Mesendoderm (in vitro differentiated cells): Measurements from ENCODE around the gene SH3GL3.

Experiments
- DNase-seq: peaks from one replicate; pipeline ENCODE4 v3.0.0; 2013
- H2AK5ac ChIP-seq: 2 replicates; pipeline ENCODE4 v1.6.1; 2013; ENCODE audit warnings: low read length, inconsistent platforms
- H2BK120ac ChIP-seq: 2 replicates; pipeline ENCODE4 v1.6.1; 2013; ENCODE audit warnings: low read depth, mild to moderate bottlenecking, low read length, moderate library complexity, mixed read lengths
- H2BK15ac ChIP-seq: replicated peaks from 2 replicates; pipeline ENCODE4 v1.6.1; 2013; ENCODE audit warnings: low read depth, mild to moderate bottlenecking, moderate library complexity
- H2BK5ac ChIP-seq: 2 replicates; pipeline ENCODE4 v1.6.1; 2013; ENCODE audit warnings: low read length, inconsistent platforms
- H3K18ac ChIP-seq: 2 replicates; pipeline ENCODE4 v1.6.1; 2013; ENCODE audit warnings: mild to moderate bottlenecking, low read length, mixed read lengths
- H3K23ac ChIP-seq: one replicate; pipeline ENCODE4 v1.6.1; 2013; ENCODE audit warnings: low read length
- H3K27ac ChIP-seq: 2 replicates; pipeline ENCODE4 v1.5.1; 2013; ENCODE audit warnings: low read depth, mild to moderate bottlenecking, inconsistent platforms, low read length, moderate library complexity
- H3K27me3 ChIP-seq: 2 replicates; pipeline ENCODE4 v1.6.1; 2013; ENCODE audit warnings: low read length, control low read depth, mild to moderate bottlenecking, inconsistent platforms; ENCODE audit not compliant: insufficient read depth, poor library complexity
- H3K36me3 ChIP-seq: 2 replicates; pipeline ENCODE4 v1.6.1; 2013; ENCODE audit warnings: low read length, inconsistent platforms; ENCODE audit not compliant: control insufficient read depth, insufficient read depth
- H3K4ac ChIP-seq: one replicate; pipeline ENCODE4 v1.6.1; 2013; ENCODE audit warnings: low read depth, mild to moderate bottlenecking, low read length, moderate library complexity
- H3K4me1 ChIP-seq: 2 replicates; pipeline ENCODE4 v1.6.1; 2013; ENCODE audit warnings: low read depth, low read length, inconsistent platforms; ENCODE audit not compliant: control insufficient read depth
- H3K4me2 ChIP-seq: 2 replicates; pipeline ENCODE4 v1.6.1; 2013; ENCODE audit warnings: low read length
- H3K4me3 ChIP-seq: 2 replicates; pipeline ENCODE4 v1.5.1; 2013; ENCODE audit warnings: mild to moderate bottlenecking, low read length
- H3K56ac ChIP-seq: one replicate; pipeline ENCODE4 v1.6.1; 2013; ENCODE audit warnings: low read length
- H3K79me1 ChIP-seq: 2 replicates; pipeline ENCODE4 v1.6.1; 2013; ENCODE audit warnings: low read length, inconsistent platforms
- H3K79me2 ChIP-seq: 2 replicates; pipeline ENCODE4 v1.6.1; 2013; ENCODE audit warnings: mild to moderate bottlenecking, low read length; ENCODE audit not compliant: control insufficient read depth, insufficient read depth
- H3K9ac ChIP-seq: 2 replicates; pipeline ENCODE4 v1.6.1; 2013; ENCODE audit warnings: low read length, inconsistent platforms
- H4K5ac ChIP-seq: one replicate; pipeline ENCODE4 v1.6.1; 2013; ENCODE audit warnings: low read length
- H4K8ac ChIP-seq: one replicate; pipeline ENCODE4 v1.6.1; 2013; ENCODE audit warnings: low read depth, mild to moderate bottlenecking, control low read depth, low read length, moderate library complexity
- WGBS: extraction: QIAGEN DNeasy Blood & Tissue Kit; methylation state at CpG from one replicate; pipeline ENCODE4 v1.1.7; 2013; ENCODE audit warnings: low lambda C conversion rate, missing lambda C conversion rate; ENCODE audit not compliant: insufficient coverage; ENCODE audit errors: extremely low coverage; 5-methylcytosine and 5-hydroxymethylcytosine counted together

The SH3GL3 gene

DNA sequence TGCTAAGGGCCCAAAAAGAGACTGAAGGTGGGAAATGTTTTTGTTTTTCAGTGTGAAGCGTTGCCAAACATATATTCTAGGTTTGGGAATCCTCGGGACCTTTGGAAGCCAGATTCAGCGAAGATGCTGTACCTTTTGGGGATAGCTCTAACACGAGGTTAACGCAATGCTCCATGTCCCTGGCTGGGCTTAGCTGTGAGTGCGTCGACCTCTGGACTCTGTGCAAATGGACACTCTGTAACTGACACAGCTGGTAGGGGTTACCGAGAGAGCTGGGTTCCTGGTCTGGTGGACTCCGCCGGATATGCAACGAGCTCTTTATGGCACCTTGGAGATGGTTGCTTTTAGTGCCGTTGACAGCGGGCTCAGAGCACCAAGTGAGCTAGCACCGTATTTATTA, 724 bp upstream of the SH3GL3 start:
- H3K4me1 ChIP-seq = peaks cover 8% of the 10 kb centered on the region
- WGBS = no CpG with 5 or more reads among the region's 14 CpGs
- DNase-seq = no peak

DNA sequence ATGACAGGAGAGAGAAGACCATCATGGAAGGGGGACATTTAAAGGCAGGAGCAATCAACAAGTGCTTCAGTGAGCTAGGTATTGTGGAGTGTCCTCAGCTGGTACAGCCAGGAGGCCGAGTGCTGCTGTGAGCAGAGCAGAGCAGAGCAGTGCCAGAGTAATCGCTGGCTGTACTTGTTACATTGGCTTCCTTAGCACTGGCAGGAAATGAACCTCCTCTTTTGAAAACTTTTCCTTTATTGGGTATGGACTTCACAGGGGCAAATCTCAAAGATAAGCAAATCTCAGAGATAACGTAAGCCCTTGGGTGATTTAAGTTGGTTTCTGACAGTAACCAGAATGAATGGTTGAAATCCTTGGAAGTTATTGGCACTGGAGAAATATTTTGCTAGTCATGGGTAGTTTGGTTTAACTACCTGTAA, 2.1 kb downstream of the SH3GL3 start:
- H3K4me3 ChIP-seq = no peak overlapping the region
- no peak overlapping the region for H3K9ac ChIP-seq
- H3K27ac ChIP-seq = no peak overlapping the region
- H4K5ac ChIP-seq = no peak overlapping the region
- H3K36me3 ChIP-seq = no peaks in the 10 kb centered on the region
- no CpG with 5 or more reads among the region's 3 CpGs for WGBS
- H2BK120ac ChIP-seq = no peak overlapping the region
- H2BK5ac ChIP-seq = no peak overlapping the region
- H3K79me1 ChIP-seq = no peaks in the 10 kb centered on the region
- no peak overlapping the region for H3K4ac ChIP-seq
- H3K27me3 ChIP-seq = no peaks in the 10 kb centered on the region
- no peak overlapping the region for H3K18ac ChIP-seq
- H2BK15ac ChIP-seq = no peak overlapping the region
- no peak overlapping the region for H3K4me2 ChIP-seq
- no peak overlapping the region for H2AK5ac ChIP-seq
- no peak overlapping the region for H3K23ac ChIP-seq
- DNase-seq = peak; percentile 82
- H4K8ac ChIP-seq = no peak overlapping the region
- peaks cover 8% of the 10 kb centered on the region for H3K4me1 ChIP-seq
- H3K79me2 ChIP-seq = no peaks in the 10 kb centered on the region
- H3K56ac ChIP-seq = peak overlapping the region; percentile 20

More for the DNA sequence above, 724 bp upstream of the SH3GL3 start:
- no peaks in the 10 kb centered on the region for H3K27me3 ChIP-seq
- H3K4ac ChIP-seq = no peak overlapping the region
- H4K5ac ChIP-seq = no peak overlapping the region
- H3K79me1 ChIP-seq = no peaks in the 10 kb centered on the region
- no peaks in the 10 kb centered on the region for H3K79me2 ChIP-seq
- no peak overlapping the region for H3K23ac ChIP-seq
- H2BK5ac ChIP-seq = no peak overlapping the region
- no peak overlapping the region for H3K18ac ChIP-seq
- H2BK120ac ChIP-seq = no peak overlapping the region
- no peak overlapping the region for H4K8ac ChIP-seq
- H2AK5ac ChIP-seq = no peak overlapping the region
- H3K4me3 ChIP-seq = no peak overlapping the region
- no peak overlapping the region for H3K27ac ChIP-seq
- H3K9ac ChIP-seq = peak overlapping the region; percentile 44
- peak overlapping the region; percentile 89 for H3K56ac ChIP-seq
- H3K4me2 ChIP-seq = peak overlapping the region; percentile 27
- no peaks in the 10 kb centered on the region for H3K36me3 ChIP-seq
- no peak overlapping the region for H2BK15ac ChIP-seq

DNA sequence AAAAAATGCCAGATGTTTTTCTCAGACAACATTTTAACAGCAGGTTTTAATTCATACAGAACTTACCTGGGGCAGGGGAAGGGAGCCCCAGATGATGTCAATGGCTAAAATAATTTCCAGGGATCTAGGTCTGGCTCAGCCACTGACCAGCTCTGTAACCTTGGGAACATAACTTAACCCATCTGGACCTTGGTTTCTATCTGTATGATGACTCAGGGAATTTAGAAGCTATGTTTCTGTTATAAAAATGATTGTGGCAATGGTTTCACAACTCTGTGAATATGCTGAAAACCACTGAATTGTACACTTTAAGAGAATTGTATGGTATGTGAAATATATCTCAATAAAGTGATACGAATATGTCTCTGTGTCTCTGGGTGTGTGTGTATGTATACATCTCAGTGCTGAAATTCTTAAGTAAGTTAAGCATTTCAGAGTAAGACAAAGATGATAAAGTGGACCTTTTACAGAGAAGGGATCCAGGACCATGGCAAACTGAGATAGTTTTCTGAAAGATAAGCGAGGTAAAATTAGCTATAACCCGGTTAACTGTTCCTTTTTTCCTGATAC, 2.9 kb downstream of the SH3GL3 start:
- no peak overlapping the region for H3K4me2 ChIP-seq
- H2AK5ac ChIP-seq = no peak overlapping the region
- no peak for DNase-seq
- no peak overlapping the region for H3K56ac ChIP-seq
- H3K36me3 ChIP-seq = no peaks in the 10 kb centered on the region
- WGBS = no CpG with 5 or more reads among the region's 3 CpGs
- no peak overlapping the region for H3K4ac ChIP-seq
- H3K79me2 ChIP-seq = no peaks in the 10 kb centered on the region
- no peak overlapping the region for H4K5ac ChIP-seq
- no peaks in the 10 kb centered on the region for H3K79me1 ChIP-seq
- no peak overlapping the region for H2BK120ac ChIP-seq
- H3K27ac ChIP-seq = no peak overlapping the region
- no peak overlapping the region for H3K4me3 ChIP-seq
- H4K8ac ChIP-seq = no peak overlapping the region
- no peak overlapping the region for H2BK5ac ChIP-seq
- peaks cover 8% of the 10 kb centered on the region for H3K4me1 ChIP-seq
- H3K18ac ChIP-seq = no peak overlapping the region
- no peak overlapping the region for H2BK15ac ChIP-seq
- no peak overlapping the region for H3K9ac ChIP-seq
- H3K23ac ChIP-seq = no peak overlapping the region
- H3K27me3 ChIP-seq = no peaks in the 10 kb centered on the region

DNA sequence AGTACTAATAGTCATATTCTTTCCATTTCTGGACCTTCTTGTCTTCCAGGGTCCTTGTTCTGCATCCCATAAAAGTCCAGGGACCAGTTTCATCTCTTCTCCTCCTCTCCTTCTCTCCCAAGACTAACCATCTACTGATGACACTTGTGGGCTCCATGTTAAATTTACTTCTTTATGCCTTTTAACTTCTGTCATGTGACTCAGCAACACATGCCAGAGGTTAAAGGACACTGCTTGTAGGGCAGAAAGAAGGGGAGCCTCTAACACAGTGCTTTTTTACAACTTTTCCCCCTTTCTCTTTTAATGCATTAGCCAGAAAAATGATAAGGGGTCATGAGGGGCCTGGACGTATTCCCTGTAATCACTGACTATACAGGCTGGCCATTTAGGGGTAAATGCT, 10.0 kb downstream of the SH3GL3 start:
- WGBS = no CpG with 5 or more reads among the region's 1 CpG

DNA sequence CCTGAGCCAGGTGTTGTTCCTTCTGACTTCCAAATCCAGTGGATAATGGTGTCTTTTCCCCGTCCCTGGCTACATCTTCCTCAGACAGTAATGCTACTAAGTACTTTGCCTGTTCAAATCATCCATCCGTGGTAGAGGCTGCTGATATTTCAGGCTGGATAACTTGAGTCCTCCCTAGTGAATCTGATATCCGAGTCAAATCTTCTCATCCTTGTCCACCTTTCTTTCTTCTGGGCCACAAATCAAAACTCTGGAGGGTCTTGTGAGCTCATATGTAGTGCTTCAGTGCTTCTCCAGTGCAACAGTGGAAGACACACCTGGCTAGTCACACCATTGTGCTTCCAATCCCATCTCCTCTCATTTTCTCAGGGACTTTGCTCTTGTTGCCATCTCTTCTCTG, 11.2 kb downstream of the SH3GL3 start:
- no CpG with 5 or more reads among the region's 3 CpGs for WGBS
- no peak for DNase-seq
- Histone ChIP-seq H4K5ac (no peak overlapping the region), H3K23ac (no peak overlapping the region), H3K4me3 (no peak overlapping the region), H2BK15ac (no peak overlapping the region), H2BK120ac (no peak overlapping the region), H3K27me3 (no peaks in the 10 kb centered on the region), H3K36me3 (no peaks in the 10 kb centered on the region), H3K4me1 (no peaks in the 10 kb centered on the region), H4K8ac (no peak overlapping the region), H3K56ac (no peak overlapping the region), H2AK5ac (no peak overlapping the region), H3K27ac (no peak overlapping the region), H3K79me1 (peaks cover 1% of the 10 kb centered on the region), H3K4me2 (no peak overlapping the region), H3K4ac (no peak overlapping the region), H3K18ac (no peak overlapping the region), H3K79me2 (peaks cover 2% of the 10 kb centered on the region), H2BK5ac (no peak overlapping the region), H3K9ac (no peak overlapping the region)

More for the DNA sequence above, 10.0 kb downstream of the SH3GL3 start:
- Histone ChIP-seq H2BK15ac (peak overlapping the region; percentile 96), H3K36me3 (no peaks in the 10 kb centered on the region), H4K5ac (no peak overlapping the region), H3K4me2 (no peak overlapping the region), H3K4me3 (no peak overlapping the region), H3K79me2 (peaks cover 2% of the 10 kb centered on the region), H3K23ac (no peak overlapping the region), H3K4ac (peak overlapping the region; percentile 36), H2BK5ac (no peak overlapping the region), H3K4me1 (no peaks in the 10 kb centered on the region), H2BK120ac (no peak overlapping the region), H3K18ac (no peak overlapping the region), H3K27ac (no peak overlapping the region), H3K79me1 (peaks cover 1% of the 10 kb centered on the region), H3K27me3 (no peaks in the 10 kb centered on the region), H4K8ac (no peak overlapping the region), H3K56ac (no peak overlapping the region), H3K9ac (no peak overlapping the region), H2AK5ac (no peak overlapping the region)
- DNase-seq = no peak

DNA sequence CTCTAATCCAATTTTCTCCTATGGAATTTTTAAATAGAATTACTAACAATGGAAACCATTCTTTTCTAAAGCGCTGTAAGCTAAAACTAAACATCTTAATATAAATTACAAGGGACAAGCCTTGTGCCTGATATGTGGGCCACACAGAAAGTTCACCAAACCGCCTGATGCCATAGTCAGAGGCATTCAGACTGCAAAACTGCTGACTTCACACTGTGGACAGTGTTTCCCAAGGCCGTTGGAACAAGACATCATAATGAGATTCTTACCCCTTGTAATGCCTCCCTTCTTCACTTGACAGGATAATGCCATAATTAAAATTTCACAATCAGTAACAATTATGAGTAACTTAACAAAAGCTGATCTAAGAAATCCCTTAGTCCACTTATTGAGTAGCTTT, 14.9 kb downstream of the SH3GL3 start:
- Histone ChIP-seq H3K27me3 (no peaks in the 10 kb centered on the region), H2BK5ac (no peak overlapping the region), H4K5ac (no peak overlapping the region), H3K36me3 (no peaks in the 10 kb centered on the region), H3K27ac (no peak overlapping the region), H2BK15ac (no peak overlapping the region), H3K4me3 (no peak overlapping the region), H2BK120ac (no peak overlapping the region), H3K9ac (no peak overlapping the region), H3K18ac (no peak overlapping the region), H3K56ac (no peak overlapping the region), H3K79me2 (peaks cover 2% of the 10 kb centered on the region), H3K4me1 (no peaks in the 10 kb centered on the region), H2AK5ac (no peak overlapping the region), H3K23ac (no peak overlapping the region), H3K4me2 (no peak overlapping the region), H4K8ac (no peak overlapping the region), H3K4ac (no peak overlapping the region), H3K79me1 (peaks cover under 1% of the 10 kb centered on the region)
- DNase-seq = no peak
- WGBS = no CpG with 5 or more reads among the region's 3 CpGs
